ENCODE measurements around the gene ALKBH5.

The ALKBH5 gene

DNA sequence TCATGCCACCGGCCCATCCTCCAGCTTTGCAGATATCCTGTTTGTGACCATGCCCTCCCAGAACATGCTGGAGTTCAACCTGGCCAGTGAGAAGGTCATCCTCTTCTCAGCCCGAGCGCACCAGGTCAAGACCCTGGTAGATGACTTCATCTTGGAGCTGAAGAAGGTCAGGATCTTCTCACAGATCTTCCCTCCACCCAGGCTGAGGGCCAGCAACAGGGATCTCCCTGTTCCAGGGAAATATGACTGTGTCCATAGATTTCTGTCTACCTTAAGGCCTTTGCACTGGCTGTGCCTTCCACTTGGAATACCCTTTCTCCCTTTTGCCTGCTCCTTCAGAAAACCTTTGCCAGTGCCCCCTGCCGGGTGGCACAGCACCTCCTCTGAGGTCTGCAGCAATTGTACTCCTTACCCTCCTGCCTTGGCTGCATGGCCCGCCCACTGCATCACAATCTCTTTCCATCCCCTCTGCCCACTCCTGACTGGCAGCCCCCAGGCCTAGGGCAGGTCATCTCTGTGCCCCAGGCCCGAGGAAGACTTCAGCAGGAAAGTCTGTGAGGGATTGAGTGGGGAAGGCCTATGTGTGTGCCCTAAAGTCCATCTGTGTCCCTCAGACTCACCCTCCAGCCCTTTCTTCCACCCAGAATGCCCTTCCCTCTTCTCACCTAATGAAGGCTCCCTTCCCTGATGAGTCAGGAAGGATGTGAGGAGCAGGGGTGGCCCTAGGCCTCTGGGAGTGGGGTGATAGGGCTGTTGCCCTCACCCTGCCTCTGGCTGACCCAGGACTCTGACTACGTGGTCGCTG is 27.3 kb upstream of the ALKBH5 start:
- H3K4me3 ChIP-seq (ENCODE audit: low read depth, low read length) = no peak overlapping the region
- ChIA-PET POLR2A (no interaction called here), CTCF (interaction anchor here (1.6 to 6.0 kb wide), 2 partner anchors 11 to 16 kb away, joined by 11 to 67 read pairs; no protein-coding TSS in a partner anchor)
- DNase-seq (ENCODE audit: low read depth, low spot score) = no peak
- TF ChIP-seq, protein P1, sequence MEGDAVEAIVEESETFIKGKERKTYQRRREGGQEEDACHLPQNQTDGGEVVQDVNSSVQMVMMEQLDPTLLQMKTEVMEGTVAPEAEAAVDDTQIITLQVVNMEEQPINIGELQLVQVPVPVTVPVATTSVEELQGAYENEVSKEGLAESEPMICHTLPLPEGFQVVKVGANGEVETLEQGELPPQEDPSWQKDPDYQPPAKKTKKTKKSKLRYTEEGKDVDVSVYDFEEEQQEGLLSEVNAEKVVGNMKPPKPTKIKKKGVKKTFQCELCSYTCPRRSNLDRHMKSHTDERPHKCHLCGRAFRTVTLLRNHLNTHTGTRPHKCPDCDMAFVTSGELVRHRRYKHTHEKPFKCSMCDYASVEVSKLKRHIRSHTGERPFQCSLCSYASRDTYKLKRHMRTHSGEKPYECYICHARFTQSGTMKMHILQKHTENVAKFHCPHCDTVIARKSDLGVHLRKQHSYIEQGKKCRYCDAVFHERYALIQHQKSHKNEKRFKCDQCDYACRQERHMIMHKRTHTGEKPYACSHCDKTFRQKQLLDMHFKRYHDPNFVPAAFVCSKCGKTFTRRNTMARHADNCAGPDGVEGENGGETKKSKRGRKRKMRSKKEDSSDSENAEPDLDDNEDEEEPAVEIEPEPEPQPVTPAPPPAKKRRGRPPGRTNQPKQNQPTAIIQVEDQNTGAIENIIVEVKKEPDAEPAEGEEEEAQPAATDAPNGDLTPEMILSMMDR (IDR thresholded peaks at IDR 0.05; ENCODE audit: insufficient read depth, low read length, missing control alignments) = no peak

DNA sequence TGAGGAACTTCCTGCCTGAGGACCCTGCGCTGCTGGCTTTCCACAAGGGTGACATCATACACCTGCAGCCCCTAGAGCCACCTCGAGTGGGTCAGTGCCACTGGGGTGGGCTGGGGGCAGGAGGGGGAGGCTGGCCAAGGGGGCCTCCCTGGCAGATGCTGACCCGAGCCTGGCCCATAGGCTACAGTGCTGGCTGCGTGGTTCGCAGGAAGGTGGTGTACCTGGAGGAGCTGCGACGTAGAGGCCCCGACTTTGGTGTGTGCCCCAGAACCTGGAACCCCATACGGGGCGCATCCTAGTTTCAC is 26.7 kb upstream of the ALKBH5 start:
- no peak for DNase-seq (ENCODE audit: low read depth, low spot score)
- CTCF ChIA-PET = no interaction called here
- TF ChIP-seq, protein P1 (IDR thresholded peaks at IDR 0.05; ENCODE audit: insufficient read depth, low read length, missing control alignments) = no peak
- no peak overlapping the region for H3K4me3 ChIP-seq (ENCODE audit: low read depth, low read length)
- POLR2A ChIA-PET = no interaction called here

DNA sequence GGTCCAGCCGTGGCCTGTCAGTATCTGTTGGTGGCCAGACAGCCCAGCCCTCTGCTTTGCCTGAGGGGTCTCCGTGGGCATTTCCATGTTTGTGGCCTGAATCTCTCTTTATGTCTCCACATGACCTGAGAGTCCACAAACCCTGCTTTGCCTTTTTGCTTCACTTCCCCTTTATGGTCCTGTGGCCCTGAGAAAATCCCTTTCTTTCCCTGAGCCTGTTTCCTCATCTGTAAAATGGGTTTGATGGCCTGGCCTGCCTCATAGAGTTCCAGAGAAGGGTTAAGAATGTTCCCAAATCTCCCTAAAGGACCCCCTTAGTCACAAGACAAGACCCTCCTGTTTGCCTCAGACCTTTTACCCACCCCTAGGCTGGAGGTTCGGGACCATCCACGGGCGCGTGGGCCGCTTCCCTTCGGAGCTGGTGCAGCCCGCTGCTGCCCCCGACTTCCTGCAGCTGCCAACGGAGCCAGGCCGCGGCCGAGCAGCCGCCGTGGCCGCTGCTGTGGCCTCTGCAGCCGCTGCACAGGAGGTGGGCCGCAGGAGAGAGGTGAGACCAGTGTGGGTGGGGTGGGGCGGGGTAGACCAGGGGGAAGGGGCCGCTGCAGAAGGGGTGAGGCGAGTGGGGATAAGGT is 26.2 kb upstream of the ALKBH5 start:
- no peak overlapping the region for H3K4me3 ChIP-seq (ENCODE audit: low read depth, low read length)
- DNase-seq (ENCODE audit: low read depth, low spot score) = no peak
- ChIA-PET CTCF (interaction anchor here (1.1 kb wide), 1 partner anchor 18 kb away, joined by 5 read pairs; no protein-coding TSS in a partner anchor), POLR2A (no interaction called here)
- TF ChIP-seq, protein P1 (IDR thresholded peaks at IDR 0.05; ENCODE audit: insufficient read depth, low read length, missing control alignments) = no peak

DNA sequence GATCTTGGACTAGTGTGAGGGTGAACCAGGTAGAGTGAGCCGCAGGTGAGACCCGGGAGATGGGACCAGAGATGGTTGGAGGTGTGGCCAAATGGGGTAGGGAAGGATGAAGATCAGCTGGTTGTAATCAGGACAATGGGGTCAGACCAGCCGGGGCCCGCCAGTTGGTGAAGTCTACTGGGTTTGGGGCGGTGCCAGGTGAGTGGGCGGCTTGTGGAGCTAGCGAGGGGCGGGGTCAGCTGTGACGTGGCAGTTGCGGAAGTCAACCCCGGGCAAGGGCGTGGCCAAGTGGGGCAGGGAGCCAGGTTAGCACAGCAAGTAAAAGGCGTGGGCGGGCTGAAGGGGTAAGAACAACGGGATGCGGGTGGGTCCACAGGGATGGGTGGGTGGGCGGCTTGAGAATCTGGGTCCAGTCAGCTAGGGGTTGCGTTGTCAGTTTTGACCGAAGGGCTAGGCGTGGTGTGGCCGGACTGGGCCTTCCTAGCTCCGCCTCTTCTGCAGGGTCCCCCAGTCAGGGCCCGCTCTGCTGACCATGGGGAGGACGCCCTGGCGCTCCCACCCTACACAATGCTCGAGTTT is 25.5 kb upstream of the ALKBH5 start:
- POLR2A ChIA-PET = no interaction called here
- CTCF ChIA-PET = interaction anchor here (1.1 kb wide), 1 partner anchor 19 kb away, joined by 5 read pairs; no protein-coding TSS in a partner anchor
- peak overlapping the region; percentile 20 for H3K4me3 ChIP-seq (ENCODE audit: low read depth, low read length)
- no peak for DNase-seq (ENCODE audit: low read depth, low spot score)
- TF ChIP-seq, protein P1 (IDR thresholded peaks at IDR 0.05; ENCODE audit: insufficient read depth, low read length, missing control alignments) = no peak

DNA sequence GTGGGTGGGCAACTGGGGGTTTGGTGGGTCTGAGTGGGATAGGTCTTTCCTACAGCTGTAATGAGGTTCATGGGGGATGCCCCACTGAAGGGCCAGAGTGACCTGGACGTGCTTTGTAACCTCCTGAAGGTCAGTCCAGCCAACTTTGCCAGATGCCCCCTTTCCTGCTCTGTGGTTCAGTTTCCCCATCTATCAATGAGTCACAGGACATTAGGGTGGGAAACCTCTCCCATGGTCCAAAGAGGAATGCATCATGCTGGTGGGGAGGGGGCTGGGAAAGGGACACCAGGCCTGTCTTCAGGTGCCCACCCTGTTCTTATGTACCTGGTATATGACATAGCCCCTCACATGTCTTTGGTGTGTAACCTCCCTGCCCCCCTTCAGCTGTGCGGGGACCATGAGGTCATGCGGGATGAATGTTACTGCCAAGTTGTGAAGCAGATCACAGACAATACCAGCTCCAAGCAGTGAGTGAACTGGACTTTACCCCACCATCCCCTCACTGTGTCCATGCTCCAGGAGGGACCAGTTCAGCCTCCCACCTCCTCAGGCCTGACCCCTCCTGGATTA is 24.0 kb upstream of the ALKBH5 start:
- CTCF ChIA-PET = interaction anchor here (1.3 kb wide), 1 partner anchor 19 kb away, joined by 4 read pairs; no protein-coding TSS in a partner anchor
- no peak overlapping the region for H3K4me3 ChIP-seq (ENCODE audit: low read depth, low read length)
- TF ChIP-seq, protein P1 (IDR thresholded peaks at IDR 0.05; ENCODE audit: insufficient read depth, low read length, missing control alignments) = no peak
- DNase-seq (ENCODE audit: low read depth, low spot score) = no peak
- POLR2A ChIA-PET = interaction anchor here (0.6 kb wide), 1 partner anchor 22 kb away, joined by 3 read pairs; no protein-coding TSS in a partner anchor

Measured in AG04449 (cell line).